Thymus (tissue), 2 donors: ENCODE results near the gene SASH3. TPM values are rescaled to one million over a fixed set of nuclear protein-coding genes. Genes with fewer than 3 reads are reported as not detected.

Experiments
- polyA plus RNA-seq: library from polyadenylated mRNA; stranded (reverse); fragments of 200-250 nt; gene quantifications from one replicate; pipeline ENCODE4 v1.2.3, GENCODE V29; 2013
- total RNA-seq: library from RNA; stranded (reverse); fragments of 120-200 nt; gene quantifications from one replicate; pipeline ENCODE4 v1.2.4, GENCODE V29; 2013
- donor health status: healthy.

The SASH3 gene
- total and polyA plus RNA-seq, 2 donors: 58.2 to 176 TPM

Other genes starting within 250 kb of the SASH3 start
- gene OCRL, start 239.7 kb upstream of the SASH3 start, total RNA-seq: 3.5 TPM
- gene OCRL, start 239.7 kb upstream of the SASH3 start, polyA plus RNA-seq: 8.2 TPM
- gene APLN, start 125.0 kb upstream of the SASH3 start, total RNA-seq: 0.90 TPM
- gene APLN, start 125.0 kb upstream of the SASH3 start, polyA plus RNA-seq: 0.32 TPM
- gene XPNPEP2, start 41.0 kb upstream of the SASH3 start, total RNA-seq: 0.90 TPM
- 0.62 TPM for gene XPNPEP2, start 41.0 kb upstream of the SASH3 start, polyA plus RNA-seq
- 3.5 TPM for gene ZDHHC9, start 63.9 kb downstream of the SASH3 start, total RNA-seq
- gene ZDHHC9, start 63.9 kb downstream of the SASH3 start, polyA plus RNA-seq: 4.5 TPM
- gene UTP14A, start 126.2 kb downstream of the SASH3 start, total RNA-seq: 22.7 TPM
- 14.5 TPM for gene UTP14A, start 126.2 kb downstream of the SASH3 start, polyA plus RNA-seq
- gene BCORL1, start 202.7 kb downstream of the SASH3 start, total RNA-seq: 1.0 TPM
- gene BCORL1, start 202.7 kb downstream of the SASH3 start, polyA plus RNA-seq: 2.0 TPM